ENCODE data around the gene C3orf20. TPM values are rescaled to one million over a fixed set of nuclear protein-coding genes. Genes with fewer than 3 reads are reported as not detected.
A peak's percentile ranks its signal among the peaks of the same experiment; 100 is the strongest.

The C3orf20 gene
- total RNA-seq, 1 donor from 2014 or later, result 0.13 TPM

- no peak for DNase-seq (ENCODE audit: low read depth)
- Histone ChIP-seq H3K27me3 (ENCODE audit: control insufficient read depth, insufficient read depth, low read length) (no peaks in the 10 kb centered on the region), H3K4me3 (ENCODE audit: low read depth, low read length) (no peak overlapping the region), H3K36me3 (ENCODE audit: control insufficient read depth, insufficient read depth, low read length) (no peaks in the 10 kb centered on the region)
- TF ChIP-seq CTCF (IDR thresholded peaks at IDR 0.05; ENCODE audit: insufficient read depth, low read length, poor library complexity, severe bottlenecking), result no peak
Observed at GRCh38 chr3:14775011-14775410, 100.1 kb downstream of the C3orf20 start.

- no peaks in the 10 kb centered on the region for H3K27me3 ChIP-seq (ENCODE audit: control insufficient read depth, insufficient read depth, low read length)
- no peak for DNase-seq (ENCODE audit: low read depth)
- no peak for TF ChIP-seq CTCF (IDR thresholded peaks at IDR 0.05; ENCODE audit: insufficient read depth, low read length, poor library complexity, severe bottlenecking)
- no peaks in the 10 kb centered on the region for H3K36me3 ChIP-seq (ENCODE audit: control insufficient read depth, insufficient read depth, low read length)
- H3K4me3 ChIP-seq (ENCODE audit: low read depth, low read length), result no peak overlapping the region
Observed at GRCh38 chr3:14775563-14775962, 100.6 kb downstream of the C3orf20 start.

- no peak for TF ChIP-seq CTCF (IDR thresholded peaks at IDR 0.05; ENCODE audit: insufficient read depth, low read length, poor library complexity, severe bottlenecking)
- H3K36me3 ChIP-seq (ENCODE audit: control insufficient read depth, insufficient read depth, low read length), result no peaks in the 10 kb centered on the region
- DNase-seq (ENCODE audit: low read depth), result no peak
- no peak overlapping the region for H3K4me3 ChIP-seq (ENCODE audit: low read depth, low read length)
- no peaks in the 10 kb centered on the region for H3K27me3 ChIP-seq (ENCODE audit: control insufficient read depth, insufficient read depth, low read length)
Observed at GRCh38 chr3:14779069-14779685, 104.2 kb downstream of the C3orf20 start.

GRCh38 chr3:14780927-14781507 is 106.1 kb downstream of the C3orf20 start:
- H3K36me3 ChIP-seq (ENCODE audit: control insufficient read depth, insufficient read depth, low read length), result no peaks in the 10 kb centered on the region
- H3K27me3 ChIP-seq (ENCODE audit: control insufficient read depth, insufficient read depth, low read length), result no peaks in the 10 kb centered on the region
- peak; percentile 84 for TF ChIP-seq CTCF (IDR thresholded peaks at IDR 0.05; ENCODE audit: insufficient read depth, low read length, poor library complexity, severe bottlenecking)
- H3K4me3 ChIP-seq (ENCODE audit: low read depth, low read length), result no peak overlapping the region
- peak; percentile 14 for DNase-seq (ENCODE audit: low read depth)

GRCh38 chr3:14783480-14784086 is 108.6 kb downstream of the C3orf20 start:
- DNase-seq (ENCODE audit: low read depth), result no peak
- no peak overlapping the region for H3K4me3 ChIP-seq (ENCODE audit: low read depth, low read length)

More at GRCh38 chr3:14783480-14784086, 108.6 kb downstream of the C3orf20 start:
- H3K36me3 ChIP-seq (ENCODE audit: control insufficient read depth, insufficient read depth, low read length), result no peaks in the 10 kb centered on the region
- TF ChIP-seq CTCF (IDR thresholded peaks at IDR 0.05; ENCODE audit: insufficient read depth, low read length, poor library complexity, severe bottlenecking), result no peak
- peaks cover under 1% of the 10 kb centered on the region for H3K27me3 ChIP-seq (ENCODE audit: control insufficient read depth, insufficient read depth, low read length)

Measured in kidney epithelial cell (primary cell).